Pancreas (tissue), 10 donors: ENCODE measurements around the gene TLE2. TPM values are rescaled to one million over a fixed set of nuclear protein-coding genes. Genes with fewer than 3 reads are reported as not detected.
A peak's percentile ranks its signal among the peaks of the same experiment; 100 is the strongest.

Experiments used
- ATAC-seq, 4 donors: fragments of 200-7000 bp; cut with Tn5 transposase; one replicate each; pipeline versions ENCODE4 v1.8.0 to v1.9.1; 2020; ENCODE audit warnings: mild to moderate bottlenecking in 4 of 4, moderate library complexity in 4 of 4
- DNase-seq, 6 donors: peaks; one replicate each; pipeline ENCODE4 v3.0.0-alpha.2; 2020
- FAIRE-seq: peaks from 2 replicates; lab custom pipeline; 2012; peaks lifted over from hg19 to GRCh38; lab: Jason Lieb, UNC
- H3K27ac ChIP-seq, 4 donors: fragments of 200-600 bp; sonication (generic); 1 replicate in 3 of 4; 2 replicates in 1 of 4; pipeline versions ENCODE4 v1.5.0 to v1.8.0; 2020
- H3K27me3 ChIP-seq, 4 donors: fragments of 200-600 bp; one replicate each; pipeline ENCODE4 v1.8.0; 2021
- H3K36me3 ChIP-seq, 3 donors: fragments of 200-600 bp; sonication (generic) in 1 of 3; one replicate each; pipeline versions ENCODE4 v1.5.0 to v1.8.0; 2020 to 2021
- H3K4me1 ChIP-seq, 3 donors: fragments of 200-600 bp; one replicate each; pipeline ENCODE4 v1.8.0; 2021
- H3K4me3 ChIP-seq, 4 donors: fragments of 200-600 bp; sonication (generic) in 2 of 4; one replicate each; pipeline versions ENCODE4 v1.5.0 to v1.8.0; 2020 to 2021
- H3K9me3 ChIP-seq, 4 donors: fragments of 200-600 bp; one replicate each; pipeline ENCODE4 v1.8.0; 2021
- CTCF ChIP-seq, 4 donors: fragments of 200-600 bp; sonication (generic) in 3 of 4; IDR thresholded peaks; one replicate each; pipeline versions ENCODE4 v1.5.0 to v1.8.0; 2021; ENCODE audit warnings: antibody characterized with exemption in 4 of 4
- WGBS, 2 donors: extraction: QIAGEN DNeasy Blood & Tissue Kit; methylation state at CpG; one replicate each; pipeline ENCODE4 v1.1.7; 2013; 5-methylcytosine and 5-hydroxymethylcytosine counted together
- intact Hi-C, 3 donors: fragments of 100-400 bp; cut with DNase I; formaldehyde crosslinking; loops; one replicate each; pipeline versions ENCODE4 v1.11.1 to v1.14.2; 2022
- polyA plus RNA-seq, 2 donors: library from polyadenylated mRNA; stranded (reverse); fragments of 200-250 nt; gene quantifications; one replicate each; pipeline ENCODE4 v1.2.3, GENCODE V29; 2013
- total RNA-seq, 6 donors: library from RNA; stranded (reverse); fragmentation: NEBNext Ultra II Directional in 4 of 6; extraction: Animal tissue kit (Norgen Biotek cat#: 25700) in 4 of 6; gene quantifications; one replicate each; pipeline versions ENCODE4 v1.2.1 to v1.2.4, GENCODE V29; 2021 to 2023
- donor health status: healthy with polysubstance abuse.
- donor health status: DM: no; HTN: no; CAD: no; lungs with moderate emphysema.
- donor health status: DM: no; HTN: no; CAD: no.
- donor health status: control.
- donor health status: control.
- donor health status: Bipolar disorder and iron deficiency.
- donor health status: DM: yes; HTN: yes; CAD: no.
- donor health status: DM: no; HTN: no; CAD: no.
- donor health status: DM: no; HTN: no; CAD: no.
- donor health status: DM: yes; HTN: yes; CAD: no.

Gene TLE2
- total and polyA plus RNA-seq, 8 donors = 16.4 to 81.9 (median 23.3) TPM

- no peak for ATAC-seq
- no peak for DNase-seq
- no peak for TF ChIP-seq CTCF (IDR thresholded peaks at IDR 0.05)
Measured at GRCh38 chr19:2986951-2987524, 42.0 kb downstream of the TLE2 start.

GRCh38 chr19:2984215-2984528 lies 44.9 kb downstream of the TLE2 start:
- intact Hi-C loops = no loop called here
- Histone ChIP-seq H3K27me3 (no peaks in the 10 kb centered on the region), H3K27ac (peak overlapping the region in 3 of 4 donors; percentile 55 to 74 (median 66)), H3K36me3 (no peaks in the 10 kb centered on the region), H3K4me3 (peak overlapping the region in 1 of 4 donors; percentile 33), H3K9me3 (no peaks in the 10 kb centered on the region), H3K4me1 (peaks cover 5 to 16% (median 14%) of the 10 kb centered on the region in 3 donors)
- no peak for ATAC-seq
- DNase-seq = no peak
- no peak for FAIRE-seq
- 15 to 23% methylated on average over 14 of the region's 14 CpGs for WGBS, 2 donors
- TF ChIP-seq CTCF (IDR thresholded peaks at IDR 0.05) = no peak

More at GRCh38 chr19:2986951-2987524, 42.0 kb downstream of the TLE2 start:
- no peak for FAIRE-seq
- 73 to 75% methylated on average over 20 of the region's 20 CpGs for WGBS, 2 donors
- no peak overlapping the region for H3K4me3 ChIP-seq
- intact Hi-C loops = no loop called here
- peaks cover 5 to 16% (median 14%) of the 10 kb centered on the region in 3 donors for H3K4me1 ChIP-seq
- H3K27ac ChIP-seq = no peak overlapping the region
- H3K36me3 ChIP-seq = no peaks in the 10 kb centered on the region
- H3K9me3 ChIP-seq = no peaks in the 10 kb centered on the region
- H3K27me3 ChIP-seq = no peaks in the 10 kb centered on the region

GRCh38 chr19:2983351-2984214 lies 45.5 kb downstream of the TLE2 start:
- Histone ChIP-seq H3K4me1 (peaks cover 5 to 16% (median 14%) of the 10 kb centered on the region in 3 donors), H3K27ac (peak overlapping the region; percentile 35 to 74 (median 60)), H3K4me3 (peak overlapping the region in 1 of 4 donors; percentile 33), H3K9me3 (no peaks in the 10 kb centered on the region), H3K27me3 (no peaks in the 10 kb centered on the region), H3K36me3 (no peaks in the 10 kb centered on the region)
- intact Hi-C loops = no loop called here
- TF ChIP-seq CTCF (IDR thresholded peaks at IDR 0.05) = no peak
- WGBS, 2 donors = 16 to 18% methylated on average over 24 of the region's 24 CpGs
- ATAC-seq (peak; percentile 46 to 71 (median 61)), FAIRE-seq (no peak), DNase-seq (peak in 4 of 6 donors; percentile 45 to 73 (median 50))

- ATAC-seq (peak; percentile 85 to 90 (median 86)), DNase-seq (peak; percentile 91 to 96 (median 94)), FAIRE-seq (peak; percentile 54)
- Histone ChIP-seq H3K27ac (peak overlapping the region; percentile 35 to 74 (median 60)), H3K4me3 (no peak overlapping the region), H3K4me1 (peaks cover 8 to 19% (median 14%) of the 10 kb centered on the region in 3 donors), H3K9me3 (no peaks in the 10 kb centered on the region), H3K27me3 (no peaks in the 10 kb centered on the region), H3K36me3 (no peaks in the 10 kb centered on the region)
- intact Hi-C loops = no loop called here
- no peak for TF ChIP-seq CTCF (IDR thresholded peaks at IDR 0.05)
- 1 to 2% methylated on average over 10 of the region's 10 CpGs for WGBS, 2 donors
Measured at GRCh38 chr19:2982983-2983350, 46.1 kb downstream of the TLE2 start.
